K562 (cell line): ENCODE data around the gene PFDN2. TPM values are rescaled to one million over a fixed set of nuclear protein-coding genes. Genes with fewer than 3 reads are reported as not detected.

ENCODE experiments used
- CREB1 ChIP-seq, 2 experiments: sonication (generic) in 1 of 2; formaldehyde crosslinking in 1 of 2; IDR thresholded peaks; 2 replicates each; pipeline versions ENCODE4 v1.6.1 to v1.8.0; 2012 to 2022; ENCODE audit warnings: inconsistent platforms in 1 of 2, mild to moderate bottlenecking in 1 of 2, missing genetic modification reagents in 1 of 2, moderate library complexity in 1 of 2
- SAFB ChIP-seq: fragments of 200-400 bp; formaldehyde crosslinking; IDR thresholded peaks from 2 replicates; pipeline ENCODE4 v1.6.1; 2017; ENCODE audit warnings: low read depth, low read length, borderline replicate concordance
- ZNF699 ChIP-seq: fragments of 250-450 bp; sonication (Bioruptor Pico); IDR thresholded peaks from 2 replicates; pipeline ENCODE4 v1.8.0; 2021; ENCODE audit warnings: mild to moderate bottlenecking, moderate library complexity; ENCODE audit not compliant: insufficient replicate concordance
- polyA plus RNA-seq, 8 experiments: library from polyadenylated mRNA; depleted of rRNA in 4 of 8; stranded (reverse) in 5 of 8; unstranded in 3 of 8; fragments of >200 nt; fragmentation: Nextera tagmentation in 2 of 8; fragmentation: Illumina TruSeq in 1 of 8; extraction: Ambion mirVana in 2 of 8; extraction: Trizol in 1 of 8; gene quantifications; 2 replicates each; pipeline versions ENCODE4 v1.2.1 to v1.2.3, GENCODE V29; 2011 to 2014; ENCODE audit warnings: inconsistent platforms in 1 of 8, missing spikeins in 1 of 8
- total RNA-seq, 7 experiments: library from RNA; depleted of rRNA in 6 of 7; stranded (reverse); fragments of >200 nt in 6 of 7; fragmentation: Illumina TruSeq in 2 of 7; extraction: Trizol in 2 of 7; gene quantifications; 2 replicates each; pipeline versions ENCODE4 v1.2.1 to v1.2.3, GENCODE V29; 2011 to 2021; ENCODE audit warnings: low replicate concordance in 1 of 7
- TF ChIP-seq, protein P1 (sequence below), 2 experiments: fragments of 450-650 bp in 1 of 2; sonication (generic) in 1 of 2; formaldehyde crosslinking in 1 of 2; IDR thresholded peaks in 1 of 2; conservative IDR thresholded peaks in 1 of 2; 2 replicates each; pipeline versions ENCODE4 v1.6.1 to v1.8.1; 2016 to 2023; ENCODE audit warnings: mild to moderate bottlenecking in 2 of 2, moderate library complexity in 2 of 2, inconsistent platforms in 1 of 2, missing genetic modification reagents in 1 of 2
- TF ChIP-seq, protein P2 (sequence below): fragments of 450-650 bp; IDR thresholded peaks from 2 replicates; pipeline ENCODE4 v1.6.1; 2018; ENCODE audit not compliant: partially characterized antibody

PFDN2 gene
- total and polyA plus RNA-seq, 9 of the 15 experiments (the other 6 are each of a cell fraction or from before 2014, with no cell fraction given), result 50.2 to 361 (median 144) TPM

- TF ChIP-seq, protein P1, sequence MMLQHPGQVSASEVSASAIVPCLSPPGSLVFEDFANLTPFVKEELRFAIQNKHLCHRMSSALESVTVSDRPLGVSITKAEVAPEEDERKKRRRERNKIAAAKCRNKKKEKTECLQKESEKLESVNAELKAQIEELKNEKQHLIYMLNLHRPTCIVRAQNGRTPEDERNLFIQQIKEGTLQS (IDR thresholded peaks at IDR 0.05), result peak; percentile 92
- TF ChIP-seq, protein P1 (CRISPR knock-in tag; conservative IDR thresholded peaks at IDR 0.05), result no peak
- TF ChIP-seq, protein P2, sequence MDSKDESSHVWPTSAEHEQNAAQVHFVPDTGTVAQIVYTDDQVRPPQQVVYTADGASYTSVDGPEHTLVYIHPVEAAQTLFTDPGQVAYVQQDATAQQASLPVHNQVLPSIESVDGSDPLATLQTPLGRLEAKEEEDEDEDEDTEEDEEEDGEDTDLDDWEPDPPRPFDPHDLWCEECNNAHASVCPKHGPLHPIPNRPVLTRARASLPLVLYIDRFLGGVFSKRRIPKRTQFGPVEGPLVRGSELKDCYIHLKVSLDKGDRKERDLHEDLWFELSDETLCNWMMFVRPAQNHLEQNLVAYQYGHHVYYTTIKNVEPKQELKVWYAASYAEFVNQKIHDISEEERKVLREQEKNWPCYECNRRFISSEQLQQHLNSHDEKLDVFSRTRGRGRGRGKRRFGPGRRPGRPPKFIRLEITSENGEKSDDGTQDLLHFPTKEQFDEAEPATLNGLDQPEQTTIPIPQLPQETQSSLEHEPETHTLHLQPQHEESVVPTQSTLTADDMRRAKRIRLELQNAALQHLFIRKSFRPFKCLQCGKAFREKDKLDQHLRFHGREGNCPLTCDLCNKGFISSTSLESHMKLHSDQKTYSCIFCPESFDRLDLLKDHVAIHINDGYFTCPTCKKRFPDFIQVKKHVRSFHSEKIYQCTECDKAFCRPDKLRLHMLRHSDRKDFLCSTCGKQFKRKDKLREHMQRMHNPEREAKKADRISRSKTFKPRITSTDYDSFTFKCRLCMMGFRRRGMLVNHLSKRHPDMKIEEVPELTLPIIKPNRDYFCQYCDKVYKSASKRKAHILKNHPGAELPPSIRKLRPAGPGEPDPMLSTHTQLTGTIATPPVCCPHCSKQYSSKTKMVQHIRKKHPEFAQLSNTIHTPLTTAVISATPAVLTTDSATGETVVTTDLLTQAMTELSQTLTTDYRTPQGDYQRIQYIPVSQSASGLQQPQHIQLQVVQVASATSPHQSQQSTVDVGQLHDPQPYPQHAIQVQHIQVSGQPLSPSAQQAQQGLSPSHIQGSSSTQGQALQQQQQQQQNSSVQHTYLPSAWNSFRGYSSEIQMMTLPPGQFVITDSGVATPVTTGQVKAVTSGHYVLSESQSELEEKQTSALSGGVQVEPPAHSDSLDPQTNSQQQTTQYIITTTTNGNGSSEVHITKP, result no peak
- TF ChIP-seq SAFB (no peak), CREB1 (IDR thresholded peaks at IDR 0.05) (0 out of 2 replicates have a peak, but pooled peaks have one; percentile 31), CREB1 (CRISPR knock-in tag; IDR thresholded peaks at IDR 0.05) (no peak), ZNF699 (CRISPR knock-in tag) (no peak)
- TF ChIP-seq, all 486 proteins: peak for 9
These were observed 43.0 kb downstream of the PFDN2 start (continued) for GRCh38 chr1:161074676-161075368.
